ENCODE results near the gene SIRT4. TPM values are rescaled to one million over a fixed set of nuclear protein-coding genes. Genes with fewer than 3 reads are reported as not detected.

Gene SIRT4
- total RNA-seq, 1 donor from 2014 or later = not detected

DNA sequence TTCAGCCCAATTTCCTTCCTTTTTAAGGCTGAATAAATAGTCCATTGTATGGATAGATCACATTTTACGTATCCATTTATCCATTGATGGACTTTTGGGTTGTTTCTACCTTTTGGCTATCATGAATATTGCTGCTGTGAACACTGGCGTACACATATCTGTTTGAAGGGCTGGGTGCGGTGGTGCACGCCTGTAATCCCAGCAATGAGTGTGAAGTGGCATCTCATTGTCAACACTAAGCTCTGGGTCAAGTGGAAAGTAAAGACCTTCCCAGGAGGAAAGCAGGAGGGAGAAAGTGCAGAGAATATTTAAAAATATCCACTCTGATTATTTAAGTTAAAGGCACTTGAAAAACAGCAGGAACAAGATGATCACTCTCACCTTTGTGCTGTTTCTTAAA lies 37.1 kb downstream of the SIRT4 start:
- H3K9me3 ChIP-seq = no peaks in the 10 kb centered on the region
- H3K27me3 ChIP-seq = no peaks in the 10 kb centered on the region
- no peak for DNase-seq (ENCODE audit: extremely low spot score in 2 of 2)
- intact Hi-C loops (cut with DNase I) = no loop called here
- no peak overlapping the region for H3K4me3 ChIP-seq
- H3K4me1 ChIP-seq = no peaks in the 10 kb centered on the region
- no peak overlapping the region for H3K27ac ChIP-seq
- TF ChIP-seq, protein P1, sequence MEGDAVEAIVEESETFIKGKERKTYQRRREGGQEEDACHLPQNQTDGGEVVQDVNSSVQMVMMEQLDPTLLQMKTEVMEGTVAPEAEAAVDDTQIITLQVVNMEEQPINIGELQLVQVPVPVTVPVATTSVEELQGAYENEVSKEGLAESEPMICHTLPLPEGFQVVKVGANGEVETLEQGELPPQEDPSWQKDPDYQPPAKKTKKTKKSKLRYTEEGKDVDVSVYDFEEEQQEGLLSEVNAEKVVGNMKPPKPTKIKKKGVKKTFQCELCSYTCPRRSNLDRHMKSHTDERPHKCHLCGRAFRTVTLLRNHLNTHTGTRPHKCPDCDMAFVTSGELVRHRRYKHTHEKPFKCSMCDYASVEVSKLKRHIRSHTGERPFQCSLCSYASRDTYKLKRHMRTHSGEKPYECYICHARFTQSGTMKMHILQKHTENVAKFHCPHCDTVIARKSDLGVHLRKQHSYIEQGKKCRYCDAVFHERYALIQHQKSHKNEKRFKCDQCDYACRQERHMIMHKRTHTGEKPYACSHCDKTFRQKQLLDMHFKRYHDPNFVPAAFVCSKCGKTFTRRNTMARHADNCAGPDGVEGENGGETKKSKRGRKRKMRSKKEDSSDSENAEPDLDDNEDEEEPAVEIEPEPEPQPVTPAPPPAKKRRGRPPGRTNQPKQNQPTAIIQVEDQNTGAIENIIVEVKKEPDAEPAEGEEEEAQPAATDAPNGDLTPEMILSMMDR (IDR thresholded peaks at IDR 0.05) = no peak
- no peaks in the 10 kb centered on the region for H3K36me3 ChIP-seq

DNA sequence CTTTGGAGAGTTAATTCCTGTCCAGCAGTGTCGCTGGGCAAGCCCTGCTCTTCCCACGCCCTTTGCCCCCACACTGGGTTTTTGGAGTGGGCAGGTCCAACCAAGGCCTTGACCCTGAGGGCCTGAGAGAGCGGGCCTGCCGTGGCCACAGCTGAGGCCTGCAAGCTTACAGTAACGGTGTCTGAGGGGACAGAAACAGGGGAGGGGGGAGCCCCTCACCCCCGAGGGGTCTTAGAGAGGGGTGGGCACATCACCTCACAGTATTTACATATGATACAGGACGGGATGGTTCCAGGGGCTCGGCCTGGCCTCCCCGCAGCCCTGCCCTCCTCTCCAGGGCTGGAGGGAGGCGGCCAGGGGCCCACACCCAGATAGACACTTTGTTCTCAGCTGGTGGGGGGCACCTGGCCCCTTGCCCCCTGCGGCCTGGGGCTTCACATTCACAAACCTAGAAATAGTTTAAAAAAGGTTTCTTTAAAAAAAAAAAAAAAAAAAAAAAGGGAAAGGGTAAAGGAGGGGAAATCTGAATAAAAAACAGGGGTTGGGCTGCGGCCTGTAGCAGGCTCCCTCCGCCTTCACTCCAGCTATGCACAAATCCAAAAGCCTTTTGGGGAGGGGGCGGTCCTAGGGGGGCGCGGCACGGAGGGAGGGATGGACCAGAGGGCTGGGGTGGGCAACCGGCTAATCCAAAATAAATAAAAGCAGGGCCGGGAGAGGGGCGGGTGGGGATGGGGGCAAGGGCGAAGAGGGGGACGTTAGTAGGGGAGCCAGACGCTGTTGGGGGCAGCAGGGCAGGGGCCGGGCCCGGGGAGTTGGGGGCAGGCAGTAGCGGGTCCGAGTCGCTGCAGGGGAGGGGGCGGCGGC lies 40.3 kb downstream of the SIRT4 start:
- intact Hi-C loops (cut with DNase I) = no loop called here
- H3K27ac ChIP-seq = no peak overlapping the region
- H3K4me1 ChIP-seq = no peaks in the 10 kb centered on the region
- H3K4me3 ChIP-seq = no peak overlapping the region
- no peaks in the 10 kb centered on the region for H3K36me3 ChIP-seq
- H3K9me3 ChIP-seq = no peaks in the 10 kb centered on the region
- no peak for DNase-seq (ENCODE audit: extremely low spot score in 2 of 2)
- TF ChIP-seq POLR2A (IDR thresholded peaks at IDR 0.05) (no peak), POLR2AphosphoS5 (IDR thresholded peaks at IDR 0.05; ENCODE audit: insufficient read depth in 1 of 2, low read depth in 1 of 2) (no peak)
- TF ChIP-seq, protein P1 (IDR thresholded peaks at IDR 0.05) = no peak
- no peaks in the 10 kb centered on the region for H3K27me3 ChIP-seq

DNA sequence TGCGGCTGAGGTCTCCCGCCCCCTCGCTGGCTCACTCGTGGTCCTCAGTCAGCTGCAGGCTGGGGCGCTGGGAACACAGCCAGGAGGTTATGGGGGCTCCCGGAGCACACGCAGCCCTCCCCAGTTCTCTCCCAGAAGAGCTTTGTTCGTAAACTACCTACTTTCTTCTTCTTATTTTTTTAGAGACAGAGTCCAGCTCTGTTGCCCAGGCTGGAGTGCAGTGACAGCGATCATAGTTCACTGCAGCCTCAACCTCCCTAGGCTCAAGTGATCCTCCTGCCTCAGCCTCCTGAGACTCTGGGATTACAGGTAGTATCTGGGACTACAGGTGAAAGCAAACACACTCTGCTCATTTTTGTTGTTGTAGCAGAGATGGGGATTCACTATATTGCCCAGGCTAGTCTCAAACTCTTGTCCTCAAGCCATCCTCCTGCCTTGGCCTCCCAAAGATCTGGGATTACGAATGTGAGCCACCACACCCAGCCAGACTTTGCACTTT lies 41.0 kb downstream of the SIRT4 start:
- no peak for TF ChIP-seq POLR2AphosphoS5 (IDR thresholded peaks at IDR 0.05; ENCODE audit: insufficient read depth in 1 of 2, low read depth in 1 of 2)
- TF ChIP-seq POLR2A (IDR thresholded peaks at IDR 0.05) = no peak
- TF ChIP-seq, protein P1 (IDR thresholded peaks at IDR 0.05) = no peak
- Histone ChIP-seq H3K27me3 (no peaks in the 10 kb centered on the region), H3K36me3 (no peaks in the 10 kb centered on the region), H3K27ac (no peak overlapping the region), H3K4me3 (no peak overlapping the region), H3K9me3 (no peaks in the 10 kb centered on the region), H3K4me1 (no peaks in the 10 kb centered on the region)
- DNase-seq (ENCODE audit: extremely low spot score in 2 of 2) = no peak
- intact Hi-C loops (cut with DNase I) = no loop called here

DNA sequence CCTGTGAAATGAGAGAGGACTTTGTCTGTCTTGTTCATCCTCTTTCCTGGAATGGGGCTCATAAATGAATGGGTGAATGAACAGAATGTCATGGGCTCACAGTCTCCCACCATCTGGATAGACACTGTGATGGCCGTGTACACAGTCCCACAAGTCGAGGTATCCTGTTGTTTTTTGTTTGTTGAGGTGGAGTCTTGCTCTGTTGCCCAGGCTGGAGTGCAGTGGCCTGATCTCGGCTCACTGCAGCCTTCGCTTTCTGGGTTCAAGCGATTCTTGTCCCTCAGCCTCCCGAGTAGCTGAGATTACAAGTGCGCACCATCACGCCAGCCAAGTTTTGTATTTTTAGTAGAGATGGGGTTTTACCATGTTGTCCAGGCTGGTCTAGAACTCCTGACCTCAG lies 41.6 kb downstream of the SIRT4 start:
- no peak for TF ChIP-seq POLR2A (IDR thresholded peaks at IDR 0.05)
- intact Hi-C loops (cut with DNase I) = no loop called here
- no peaks in the 10 kb centered on the region for H3K27me3 ChIP-seq

DNA sequence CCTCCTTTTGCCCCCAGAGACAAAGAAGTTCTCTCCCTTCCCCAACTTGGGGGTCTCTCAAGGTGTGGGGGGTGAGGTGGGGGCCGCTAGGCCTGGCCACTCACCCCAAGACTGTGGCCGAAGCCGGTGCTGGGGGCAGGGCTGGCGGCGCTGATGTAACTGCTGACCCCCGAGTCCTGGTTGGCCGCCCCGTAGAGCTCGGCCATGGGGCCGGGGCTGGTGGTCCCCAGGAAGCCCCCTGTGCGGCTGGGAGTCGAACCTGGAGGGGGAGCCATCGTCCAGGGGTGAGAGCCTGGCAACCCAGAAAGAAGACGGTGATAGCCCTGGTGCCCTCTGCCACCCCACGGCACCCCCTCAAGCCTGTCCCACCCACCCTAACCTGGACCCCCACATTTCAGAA lies 43.9 kb downstream of the SIRT4 start:
- no peaks in the 10 kb centered on the region for H3K27me3 ChIP-seq
- no peak overlapping the region for H3K4me3 ChIP-seq
- TF ChIP-seq POLR2A (IDR thresholded peaks at IDR 0.05) = no peak
- no peak for TF ChIP-seq POLR2AphosphoS5 (IDR thresholded peaks at IDR 0.05; ENCODE audit: insufficient read depth in 1 of 2, low read depth in 1 of 2)
- TF ChIP-seq, protein P1 (IDR thresholded peaks at IDR 0.05) = no peak
- H3K36me3 ChIP-seq = no peaks in the 10 kb centered on the region
- no peak overlapping the region for H3K27ac ChIP-seq
- intact Hi-C loops (cut with DNase I) = no loop called here
- H3K4me1 ChIP-seq = no peaks in the 10 kb centered on the region
- no peaks in the 10 kb centered on the region for H3K9me3 ChIP-seq
- no peak for DNase-seq (ENCODE audit: extremely low spot score in 2 of 2)

More for the DNA sequence above, 41.6 kb downstream of the SIRT4 start:
- Histone ChIP-seq H3K36me3 (no peaks in the 10 kb centered on the region), H3K4me1 (no peaks in the 10 kb centered on the region), H3K27ac (no peak overlapping the region), H3K4me3 (no peak overlapping the region), H3K9me3 (no peaks in the 10 kb centered on the region)
- DNase-seq (ENCODE audit: extremely low spot score in 2 of 2) = no peak

Measured in vagina (tissue), 2 donors.